SK-N-SH (cell line): Measurements from ENCODE around the gene KCNH3. TPM values are rescaled to one million over a fixed set of nuclear protein-coding genes. Genes with fewer than 3 reads are reported as not detected.

Source experiments
- CTCF ChIA-PET: fragments of 300-600, 350-600 bp; formaldehyde crosslinking; extraction: SDS; loops from one replicate; lab custom pipeline; 2021; lab: Yijun Ruan, JAX
- POLR2A ChIA-PET: fragments of 350-600 bp; sonication (Branson Sonifier 250); formaldehyde crosslinking; extraction: SDS; loops from one replicate; lab custom pipeline; 2020; ENCODE audit warnings: antibody characterized with exemption, inconsistent platforms; lab: Yijun Ruan, JAX
- DNase-seq: peaks from one replicate; pipeline ENCODE4 v3.0.0; 2012
- H2AFZ ChIP-seq: fragments of 200-600 bp; sonication (generic); 2 replicates; pipeline ENCODE4 v1.8.1; 2016; ENCODE audit warnings: antibody characterized with exemption, mild to moderate bottlenecking, low read depth
- H3F3A ChIP-seq: fragments of 200-600 bp; sonication (generic); replicated peaks from 2 replicates; pipeline ENCODE3; 2016; ENCODE audit warnings: antibody characterized with exemption, mild to moderate bottlenecking; ENCODE audit not compliant: insufficient read depth
- H3K27ac ChIP-seq, 2 experiments: fragments of 200-500 bp in 1 of 2; fragments of 200-600 bp in 1 of 2; sonication (Bioruptor generic) in 1 of 2; sonication (generic), shearing (Covaris generic) in 1 of 2; 2 replicates each; pipeline versions ENCODE4 v1.5.1 to v1.6.1; 2014 to 2016; ENCODE audit warnings: low read depth in 2 of 2, inconsistent platforms in 1 of 2, low read length in 1 of 2, mild to moderate bottlenecking in 1 of 2, mixed read lengths in 1 of 2
- H3K27me3 ChIP-seq: fragments of 200-600 bp; sonication (generic), shearing (Covaris generic); 2 replicates; pipeline ENCODE4 v1.6.1; 2016; ENCODE audit warnings: mixed run types; ENCODE audit not compliant: insufficient read depth
- H3K36me3 ChIP-seq, 2 experiments: fragments of 200-500 bp in 1 of 2; fragments of 200-600 bp in 1 of 2; sonication (Bioruptor generic) in 1 of 2; sonication (generic) in 1 of 2; replicated peaks in 1 of 2; 2 replicates each; pipeline versions ENCODE3 to v1.5.1; 2014 to 2016; ENCODE audit warnings: low read length in 1 of 2, mild to moderate bottlenecking in 1 of 2; ENCODE audit not compliant: insufficient read depth in 2 of 2, control insufficient read depth in 1 of 2
- H3K4me1 ChIP-seq, 2 experiments: fragments of 200-500 bp in 1 of 2; fragments of 200-600 bp in 1 of 2; sonication (Bioruptor generic) in 1 of 2; sonication (generic), shearing (Covaris generic) in 1 of 2; 2 replicates each; pipeline versions ENCODE4 v1.5.1 to v1.6.1; 2014 to 2016; ENCODE audit warnings: low read depth in 1 of 2, low read length in 1 of 2, mixed run types in 1 of 2; ENCODE audit not compliant: insufficient read depth in 2 of 2, control insufficient read depth in 1 of 2
- H3K4me2 ChIP-seq: fragments of 200-600 bp; sonication (generic), shearing (Covaris generic); 2 replicates; pipeline ENCODE4 v1.6.1; 2017; ENCODE audit warnings: mixed run types
- H3K4me3 ChIP-seq, 2 experiments: fragments of 200-500 bp in 1 of 2; fragments of 200-600 bp in 1 of 2; sonication (Bioruptor generic) in 1 of 2; sonication (generic), shearing (Covaris generic) in 1 of 2; 2 replicates each; pipeline versions ENCODE4 v1.5.1 to v1.8.1; 2014 to 2016; ENCODE audit warnings: low read depth in 2 of 2, inconsistent platforms in 1 of 2, low read length in 1 of 2, mild to moderate bottlenecking in 1 of 2, mixed read lengths in 1 of 2, moderate library complexity in 1 of 2
- H3K79me2 ChIP-seq: fragments of 200-600 bp; sonication (generic); 2 replicates; pipeline ENCODE4 v1.8.1; 2017; ENCODE audit warnings: mild to moderate bottlenecking; ENCODE audit not compliant: insufficient read depth
- H3K9ac ChIP-seq: fragments of 200-600 bp; sonication (generic); 2 replicates; pipeline ENCODE4 v1.6.1; 2017; ENCODE audit warnings: mixed run types
- H3K9me2 ChIP-seq: fragments of 200-600 bp; sonication (generic); 2 replicates; pipeline ENCODE4 v1.6.1; 2017; ENCODE audit warnings: mixed run types
- H3K9me3 ChIP-seq: fragments of 200-600 bp; sonication (generic); 2 replicates; pipeline ENCODE4 v1.6.1; 2017; ENCODE audit warnings: mixed run types, mild to moderate bottlenecking, moderate library complexity
- H4K20me1 ChIP-seq: fragments of 200-600 bp; sonication (generic); 2 replicates; pipeline ENCODE4 v1.6.1; 2017; ENCODE audit warnings: mild to moderate bottlenecking, mixed run types; ENCODE audit not compliant: insufficient read depth
- CTCF ChIP-seq: fragments of 200-600 bp; sonication (generic); IDR thresholded peaks from 2 replicates; pipeline ENCODE4 v1.6.1; 2017; ENCODE audit warnings: antibody characterized with exemption, mild to moderate bottlenecking, moderate library complexity
- EP300 ChIP-seq, 2 experiments: IDR thresholded peaks; 2 replicates each; pipeline versions ENCODE4 v1.4.0 to v1.6.1; 2012; ENCODE audit warnings: borderline replicate concordance in 1 of 2, low read depth in 1 of 2, low read length in 1 of 2
- GABPA ChIP-seq: IDR thresholded peaks from 2 replicates; pipeline ENCODE4 v1.4.0; 2012; ENCODE audit warnings: low read depth, mild to moderate bottlenecking
- GATA2 ChIP-seq: sonication (generic); formaldehyde crosslinking; IDR thresholded peaks from 2 replicates; pipeline ENCODE4 v1.5.0; 2020; ENCODE audit warnings: mild to moderate bottlenecking, missing genetic modification reagents
- IRF3 ChIP-seq: fragments of 150-350 bp; IDR thresholded peaks from 2 replicates; pipeline ENCODE4 v1.6.1; 2016; ENCODE audit warnings: mild to moderate bottlenecking, low read depth, low read length
- JUND ChIP-seq: IDR thresholded peaks from 2 replicates; pipeline ENCODE4 v1.4.0; 2012
- NFIC ChIP-seq: IDR thresholded peaks from 2 replicates; pipeline ENCODE4 v1.4.0; 2012; ENCODE audit warnings: borderline replicate concordance
- NRF1 ChIP-seq: IDR thresholded peaks from 2 replicates; pipeline ENCODE4 v1.6.1; 2012; ENCODE audit warnings: low read depth, mild to moderate bottlenecking, low read length
- POLR2AphosphoS5 ChIP-seq: IDR thresholded peaks from 2 replicates; pipeline ENCODE4 v1.6.1; 2012; ENCODE audit warnings: low read depth, low read length
- RXRA ChIP-seq: IDR thresholded peaks from 2 replicates; pipeline ENCODE4 v1.4.0; 2012; ENCODE audit warnings: low read depth, mild to moderate bottlenecking, borderline replicate concordance
- TAF1 ChIP-seq: IDR thresholded peaks from 2 replicates; pipeline ENCODE4 v1.6.1; 2012; ENCODE audit warnings: low read depth, mild to moderate bottlenecking, low read length, moderate library complexity, borderline replicate concordance
- TEAD4 ChIP-seq: IDR thresholded peaks from 2 replicates; pipeline ENCODE4 v1.4.0; 2012; ENCODE audit warnings: mild to moderate bottlenecking, borderline replicate concordance; ENCODE audit not compliant: insufficient read depth
- YY1 ChIP-seq: IDR thresholded peaks from 2 replicates; pipeline ENCODE4 v1.4.0; 2012; ENCODE audit warnings: low read depth, mild to moderate bottlenecking
- WGBS: methylation state at CpG from one replicate; pipeline ENCODE4 v1.1.6; 2017; ENCODE audit warnings: low lambda C conversion rate; 5-methylcytosine and 5-hydroxymethylcytosine counted together
- polyA plus RNA-seq, 3 experiments: library from polyadenylated mRNA; depleted of rRNA; stranded (reverse); fragments of >200 nt; gene quantifications; 2 replicates each; pipeline ENCODE4 v1.2.3, GENCODE V29; 2012
- TF ChIP-seq, protein P1 (sequence below): IDR thresholded peaks from 2 replicates; pipeline ENCODE4 v1.4.0; 2012; ENCODE audit warnings: low read depth, borderline replicate concordance
- TF ChIP-seq, protein P2 (sequence below): IDR thresholded peaks from 2 replicates; pipeline ENCODE4 v1.4.0; 2012; ENCODE audit warnings: low read depth

Gene KCNH3
- polyA plus RNA-seq, 1 of the 3 experiments (the other 2 are of a cell fraction), result 3.7 TPM

DNA sequence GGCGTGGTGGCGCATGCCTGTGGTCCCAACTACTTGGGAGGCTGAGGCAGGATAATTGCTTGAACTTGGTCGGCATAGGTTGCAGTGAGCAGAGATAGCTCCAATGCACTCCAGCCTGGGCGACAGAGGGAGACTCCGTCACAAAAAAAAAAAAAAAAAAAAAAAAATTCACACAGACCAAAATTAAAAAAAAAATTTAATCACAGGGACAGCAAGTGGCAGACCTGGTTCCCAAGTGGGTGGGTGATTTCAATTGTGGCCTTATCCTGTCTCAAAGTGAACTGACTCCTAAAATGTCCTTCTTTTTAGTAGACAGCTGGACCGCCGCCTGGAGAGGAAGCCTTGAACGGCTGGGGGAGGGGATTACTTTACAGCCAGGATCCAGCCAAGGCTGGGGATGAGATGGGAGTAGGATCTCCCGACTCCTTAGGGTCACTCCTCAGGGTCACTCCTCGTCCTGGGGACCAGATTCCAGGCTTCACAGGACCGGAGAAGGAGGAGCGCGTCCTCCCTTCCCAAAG, 1.5 kb upstream of the KCNH3 start:
- no peaks in the 10 kb centered on the region for H3K27me3 ChIP-seq
- peaks cover 0 to 4% of the 10 kb centered on the region in 2 experiments for H3K36me3 ChIP-seq
- H3K27ac ChIP-seq, result no peak overlapping the region
- peaks cover 35% of the 10 kb centered on the region for H3F3A ChIP-seq
- no peaks in the 10 kb centered on the region for H3K9me3 ChIP-seq
- peak overlapping the region; percentile 53 to 55; a peak in 3 of 4 replicates for H3K4me3 ChIP-seq
- no peaks in the 10 kb centered on the region for H4K20me1 ChIP-seq
- no peak for TF ChIP-seq GATA2 (CRISPR knock-in tag)
- no peak for TF ChIP-seq IRF3
- no peak for TF ChIP-seq CTCF
- TF ChIP-seq, protein P1, sequence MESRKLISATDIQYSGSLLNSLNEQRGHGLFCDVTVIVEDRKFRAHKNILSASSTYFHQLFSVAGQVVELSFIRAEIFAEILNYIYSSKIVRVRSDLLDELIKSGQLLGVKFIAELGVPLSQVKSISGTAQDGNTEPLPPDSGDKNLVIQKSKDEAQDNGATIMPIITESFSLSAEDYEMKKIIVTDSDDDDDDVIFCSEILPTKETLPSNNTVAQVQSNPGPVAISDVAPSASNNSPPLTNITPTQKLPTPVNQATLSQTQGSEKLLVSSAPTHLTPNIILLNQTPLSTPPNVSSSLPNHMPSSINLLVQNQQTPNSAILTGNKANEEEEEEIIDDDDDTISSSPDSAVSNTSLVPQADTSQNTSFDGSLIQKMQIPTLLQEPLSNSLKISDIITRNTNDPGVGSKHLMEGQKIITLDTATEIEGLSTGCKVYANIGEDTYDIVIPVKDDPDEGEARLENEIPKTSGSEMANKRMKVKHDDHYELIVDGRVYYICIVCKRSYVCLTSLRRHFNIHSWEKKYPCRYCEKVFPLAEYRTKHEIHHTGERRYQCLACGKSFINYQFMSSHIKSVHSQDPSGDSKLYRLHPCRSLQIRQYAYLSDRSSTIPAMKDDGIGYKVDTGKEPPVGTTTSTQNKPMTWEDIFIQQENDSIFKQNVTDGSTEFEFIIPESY, result no peak
- no peak for TF ChIP-seq YY1
- TF ChIP-seq TEAD4, result no peak
- TF ChIP-seq EP300 (IDR thresholded peaks at IDR 0.05; ENCODE audit: borderline replicate concordance in 1 of 2, low read depth in 1 of 2, low read length in 1 of 2), result no peak
- TF ChIP-seq NFIC, result no peak
- TF ChIP-seq, protein P2, sequence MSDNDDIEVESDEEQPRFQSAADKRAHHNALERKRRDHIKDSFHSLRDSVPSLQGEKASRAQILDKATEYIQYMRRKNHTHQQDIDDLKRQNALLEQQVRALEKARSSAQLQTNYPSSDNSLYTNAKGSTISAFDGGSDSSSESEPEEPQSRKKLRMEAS, result no peak
- TF ChIP-seq NRF1, result no peak
- TF ChIP-seq GABPA, result no peak
- TF ChIP-seq JUND, result no peak
- TF ChIP-seq RXRA, result no peak
- no peak for TF ChIP-seq TAF1
- no peak for TF ChIP-seq POLR2AphosphoS5
- no peaks in the 10 kb centered on the region for H3K79me2 ChIP-seq
- no peak for DNase-seq
- H3K4me1 ChIP-seq, result peaks cover 0 to 11% of the 10 kb centered on the region in 2 experiments; a peak in 1 of 4 replicates
- H3K9ac ChIP-seq, result no peak overlapping the region
- ChIA-PET CTCF (interaction anchor here (0.6 to 2.4 kb wide), 10 partner anchors 16 to 195 kb away, joined by 3 to 10 read pairs (median 3); partner anchors contain the start of gene DNAJC22), POLR2A (no interaction called here)
- 71% methylated on average over 11 of the region's 13 CpGs for whole genome bisulfite sequencing
- peak overlapping the region; percentile 84 for H3K4me2 ChIP-seq
- no peak overlapping the region for H2AFZ ChIP-seq
- H3K9me2 ChIP-seq, result no peaks in the 10 kb centered on the region
